Keratinocyte (primary cell): ENCODE results near the gene MYH9. TPM values are rescaled to one million over a fixed set of nuclear protein-coding genes. Genes with fewer than 3 reads are reported as not detected.
A peak's percentile ranks its signal among the peaks of the same experiment; 100 is the strongest.

Source experiments
- DNase-seq: peaks from one replicate; pipeline ENCODE4 v3.0.0-alpha.2; 2011; ENCODE audit warnings: low read depth, missing footprints, low spot score
- FAIRE-seq: peaks from 2 replicates; lab custom pipeline; 2011; peaks lifted over from hg19 to GRCh38; lab: Jason Lieb, UNC
- H2AFZ ChIP-seq: 2 replicates; pipeline ENCODE4 v1.6.0; 2012; ENCODE audit warnings: low read length, control low read depth, inconsistent platforms; ENCODE audit not compliant: control insufficient read depth
- H3K27ac ChIP-seq: 2 replicates; pipeline ENCODE4 v1.5.1; 2011; ENCODE audit warnings: low read length; ENCODE audit not compliant: control insufficient read depth, insufficient read depth
- H3K27me3 ChIP-seq: 3 replicates; pipeline ENCODE4 v1.6.0; 2011; ENCODE audit warnings: low read length; ENCODE audit not compliant: control insufficient read depth, insufficient read depth; ENCODE audit errors: extremely low read depth
- H3K36me3 ChIP-seq, 2 experiments: 2 replicates in 1 of 2; 3 replicates in 1 of 2; pipeline ENCODE4 v1.5.1; 2011; ENCODE audit warnings: low read length in 2 of 2, mild to moderate bottlenecking in 1 of 2; ENCODE audit not compliant: control insufficient read depth in 2 of 2, insufficient read depth in 2 of 2; ENCODE audit errors: extremely low read depth in 1 of 2
- H3K4me1 ChIP-seq: 3 replicates; pipeline ENCODE4 v1.5.1; 2011; ENCODE audit warnings: low read length; ENCODE audit not compliant: control insufficient read depth, insufficient read depth; ENCODE audit errors: extremely low read depth
- H3K4me2 ChIP-seq: 3 replicates; pipeline ENCODE4 v1.6.0; 2011; ENCODE audit warnings: low read depth, low read length; ENCODE audit not compliant: control insufficient read depth, insufficient read depth; ENCODE audit errors: extremely low read depth
- H3K4me3 ChIP-seq, 3 experiments: fragments of 200-600 bp in 1 of 3; sonication (generic) in 1 of 3; 2 replicates in 2 of 3; 3 replicates in 1 of 3; pipeline ENCODE4 v1.5.1; 2011 to 2016; ENCODE audit warnings: low read length in 3 of 3, mild to moderate bottlenecking in 3 of 3, control low read depth in 2 of 3, inconsistent platforms in 1 of 3, low read depth in 1 of 3, mixed read lengths in 1 of 3, mixed run types in 1 of 3, moderate library complexity in 1 of 3; ENCODE audit not compliant: control insufficient read depth in 2 of 3, insufficient read depth in 2 of 3; ENCODE audit errors: extremely low read depth in 1 of 3
- H3K79me2 ChIP-seq: 2 replicates; pipeline ENCODE4 v1.6.0; 2012; ENCODE audit warnings: low read length; ENCODE audit not compliant: control insufficient read depth, insufficient read depth
- H3K9ac ChIP-seq: 3 replicates; pipeline ENCODE4 v1.6.0; 2011; ENCODE audit warnings: low read length; ENCODE audit not compliant: control insufficient read depth, insufficient read depth; ENCODE audit errors: extremely low read depth
- H3K9me1 ChIP-seq: 3 replicates; pipeline ENCODE4 v1.6.0; 2011; ENCODE audit warnings: low read length; ENCODE audit not compliant: control insufficient read depth, insufficient read depth; ENCODE audit errors: extremely low read depth
- H3K9me3 ChIP-seq: 2 replicates; pipeline ENCODE4 v1.5.1; 2012; ENCODE audit warnings: low read depth, low read length; ENCODE audit not compliant: control insufficient read depth
- H4K20me1 ChIP-seq: 3 replicates; pipeline ENCODE4 v1.6.0; 2011; ENCODE audit warnings: low read length; ENCODE audit not compliant: control insufficient read depth, insufficient read depth; ENCODE audit errors: extremely low read depth
- EZH2 ChIP-seq: IDR thresholded peaks from one replicate; pipeline ENCODE4 v1.6.1; 2012; ENCODE audit warnings: inconsistent platforms, mild to moderate bottlenecking, low read length, moderate library complexity
- dilution Hi-C: fragments of 300-500 bp; cut with MboI; formaldehyde crosslinking; loops from one replicate; pipeline ENCODE4 v1.7.0; 2020; ENCODE audit warnings: low sequenced_read_pairs; ENCODE audit not compliant: extremely low pct_ligation_motif_present
- polyA plus RNA-seq, 5 experiments: library from polyadenylated mRNA; depleted of rRNA in 3 of 5; stranded (reverse) in 3 of 5; stranded (forward) in 1 of 5; unstranded in 1 of 5; fragments of >200 nt; gene quantifications; 1 replicate in 1 of 5; 2 replicates in 3 of 5; 3 replicates in 1 of 5; pipeline versions ENCODE4 v1.2.1 to v1.2.3, GENCODE V29; 2011 to 2012; ENCODE audit warnings: missing spikeins in 2 of 5, low read depth in 1 of 5, low replicate concordance in 1 of 5
- TF ChIP-seq, protein P1 (sequence below), 3 experiments: IDR thresholded peaks in 1 of 3; conservative IDR thresholded peaks in 1 of 3; optimal IDR thresholded peaks in 1 of 3; 2 replicates in 2 of 3; 3 replicates in 1 of 3; pipeline versions ENCODE3 to v1.5.1; 2011; ENCODE audit warnings: low read length in 3 of 3, mild to moderate bottlenecking in 3 of 3, moderate library complexity in 2 of 3, control low read depth in 1 of 3, inconsistent platforms in 1 of 3; ENCODE audit not compliant: insufficient read depth in 2 of 3; ENCODE audit errors: extremely low read depth in 1 of 3

MYH9 gene
- polyA plus RNA-seq, 1 donor (not counting 4 experiments of a cell fraction or from before 2014, with no cell fraction given): 351 TPM

DNA sequence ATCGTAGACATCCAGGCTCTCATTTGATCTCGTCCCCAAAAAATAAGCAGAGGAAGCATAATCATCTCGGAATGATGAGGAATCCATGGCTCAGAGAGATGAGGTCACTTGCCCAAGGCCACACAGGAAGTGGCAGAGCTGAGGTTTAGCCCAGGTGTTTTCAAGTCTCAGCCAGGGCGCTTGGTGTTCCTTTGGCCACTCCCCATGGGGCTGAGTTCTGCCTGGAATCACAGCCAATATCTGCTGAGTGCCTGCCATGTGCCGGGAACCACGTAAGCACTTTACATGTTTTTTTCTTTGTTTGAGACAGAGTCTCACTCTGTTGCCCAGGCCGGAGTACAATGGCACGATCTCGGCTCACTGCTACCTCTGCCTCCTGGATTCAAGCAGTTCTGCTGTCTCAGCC lies 29.5 kb upstream of the MYH9 start:
- Histone ChIP-seq H3K36me3 (no peaks in the 10 kb centered on the region), H3K9me1 (no peaks in the 10 kb centered on the region), H3K4me3 (peak overlapping the region in 1 of 3 experiments; percentile 13), H3K4me1 (peaks cover 6% of the 10 kb centered on the region), H3K9ac (peak overlapping the region; percentile 65), H3K27ac (peak overlapping the region; percentile 85), H4K20me1 (no peaks in the 10 kb centered on the region), H3K4me2 (peak overlapping the region; percentile 77), H3K79me2 (no peaks in the 10 kb centered on the region), H3K27me3 (no peaks in the 10 kb centered on the region), H3K9me3 (no peaks in the 10 kb centered on the region), H2AFZ (peak overlapping the region; percentile 79)
- dilution Hi-C loops: no loop called here
- DNase-seq: peak; percentile 98
- FAIRE-seq: peak; percentile 99
- TF ChIP-seq, protein P1, sequence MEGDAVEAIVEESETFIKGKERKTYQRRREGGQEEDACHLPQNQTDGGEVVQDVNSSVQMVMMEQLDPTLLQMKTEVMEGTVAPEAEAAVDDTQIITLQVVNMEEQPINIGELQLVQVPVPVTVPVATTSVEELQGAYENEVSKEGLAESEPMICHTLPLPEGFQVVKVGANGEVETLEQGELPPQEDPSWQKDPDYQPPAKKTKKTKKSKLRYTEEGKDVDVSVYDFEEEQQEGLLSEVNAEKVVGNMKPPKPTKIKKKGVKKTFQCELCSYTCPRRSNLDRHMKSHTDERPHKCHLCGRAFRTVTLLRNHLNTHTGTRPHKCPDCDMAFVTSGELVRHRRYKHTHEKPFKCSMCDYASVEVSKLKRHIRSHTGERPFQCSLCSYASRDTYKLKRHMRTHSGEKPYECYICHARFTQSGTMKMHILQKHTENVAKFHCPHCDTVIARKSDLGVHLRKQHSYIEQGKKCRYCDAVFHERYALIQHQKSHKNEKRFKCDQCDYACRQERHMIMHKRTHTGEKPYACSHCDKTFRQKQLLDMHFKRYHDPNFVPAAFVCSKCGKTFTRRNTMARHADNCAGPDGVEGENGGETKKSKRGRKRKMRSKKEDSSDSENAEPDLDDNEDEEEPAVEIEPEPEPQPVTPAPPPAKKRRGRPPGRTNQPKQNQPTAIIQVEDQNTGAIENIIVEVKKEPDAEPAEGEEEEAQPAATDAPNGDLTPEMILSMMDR (optimal IDR thresholded peaks at IDR 0.05 in 1 of 3, IDR thresholded peaks at IDR 0.05 in 1 of 3, conservative IDR thresholded peaks at IDR 0.05 in 1 of 3; ENCODE audit: extremely low read depth in 1 of 3, insufficient read depth in 2 of 3, low read length in 3 of 3): no peak
- TF ChIP-seq EZH2: no peak

DNA sequence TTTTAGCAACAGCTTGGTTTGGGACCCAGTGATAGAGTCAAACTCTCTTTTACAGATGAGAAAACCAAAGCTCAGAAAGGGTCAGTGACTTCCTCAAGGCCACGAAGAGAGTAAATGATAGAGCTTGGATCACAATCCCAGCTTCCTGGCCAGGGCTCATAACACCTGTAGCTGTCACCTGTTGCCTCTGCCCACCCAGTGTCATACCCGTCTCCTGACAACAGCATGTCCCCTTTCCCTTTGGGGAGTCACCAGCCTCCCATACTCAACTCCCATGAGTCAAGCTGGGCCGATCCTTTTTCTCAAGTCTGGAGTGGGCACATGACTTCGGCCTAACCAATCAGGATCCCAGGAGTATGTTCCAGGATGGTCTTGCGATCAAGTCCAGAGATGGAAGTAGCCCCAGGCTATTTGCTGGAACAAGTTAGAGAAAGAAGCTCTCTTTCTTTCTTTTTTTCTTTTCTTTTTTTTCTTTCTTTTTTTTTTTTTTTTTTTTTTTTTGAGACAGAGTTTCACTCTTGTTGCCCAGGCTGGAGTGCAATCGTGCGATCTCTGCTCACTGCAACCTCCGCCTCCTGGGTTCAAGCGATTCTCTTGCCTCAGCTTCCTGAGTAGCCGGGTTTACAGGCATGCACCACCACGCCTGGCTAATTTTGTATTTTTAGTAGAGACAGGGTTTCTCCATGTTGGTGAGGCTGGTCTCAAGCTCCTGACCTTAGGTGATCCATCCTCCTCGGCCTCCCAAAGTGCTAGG lies 27.8 kb upstream of the MYH9 start:
- dilution Hi-C loops: no loop called here
- no peak for DNase-seq
- Histone ChIP-seq H3K9me3 (no peaks in the 10 kb centered on the region), H3K4me2 (no peak overlapping the region), H4K20me1 (no peaks in the 10 kb centered on the region), H3K4me1 (peaks cover 10% of the 10 kb centered on the region), H3K36me3 (no peaks in the 10 kb centered on the region), H2AFZ (no peak overlapping the region), H3K27ac (no peak overlapping the region), H3K9ac (no peak overlapping the region), H3K79me2 (no peaks in the 10 kb centered on the region), H3K27me3 (no peaks in the 10 kb centered on the region), H3K9me1 (no peaks in the 10 kb centered on the region), H3K4me3 (no peak overlapping the region)
- TF ChIP-seq, protein P1 (optimal IDR thresholded peaks at IDR 0.05 in 1 of 3, IDR thresholded peaks at IDR 0.05 in 1 of 3, conservative IDR thresholded peaks at IDR 0.05 in 1 of 3; ENCODE audit: extremely low read depth in 1 of 3, insufficient read depth in 2 of 3, low read length in 3 of 3): no peak
- FAIRE-seq: peak; percentile 69
